Hematopoietic multipotent progenitor cell treated with erythropoietin and hydrocortisone succinate and interleukin-3 and kit ligand, for 6 days (in vitro differentiated cells): ENCODE results near the gene ESPL1.
"Not testable (repeated sequence)": the region's sequence is repeated elsewhere in the genome, so short reads cannot be mapped to it uniquely, and the experiment has no call there.

Experiments
- DNase-seq: peaks from one replicate; pipeline ENCODE4 v3.0.0-alpha.2; 2015

ESPL1 gene

GRCh38 chr12:53302903-53303302, 34.8 kb downstream of the ESPL1 start:
- no peak for DNase-seq

GRCh38 chr12:53306826-53307225, 38.7 kb downstream of the ESPL1 start:
- DNase-seq, result no peak

- no peak for DNase-seq
Measured at GRCh38 chr12:53308276-53308675, 40.2 kb downstream of the ESPL1 start.

GRCh38 chr12:53313996-53314395, 45.9 kb downstream of the ESPL1 start:
- peak; percentile 30 for DNase-seq

DNA sequence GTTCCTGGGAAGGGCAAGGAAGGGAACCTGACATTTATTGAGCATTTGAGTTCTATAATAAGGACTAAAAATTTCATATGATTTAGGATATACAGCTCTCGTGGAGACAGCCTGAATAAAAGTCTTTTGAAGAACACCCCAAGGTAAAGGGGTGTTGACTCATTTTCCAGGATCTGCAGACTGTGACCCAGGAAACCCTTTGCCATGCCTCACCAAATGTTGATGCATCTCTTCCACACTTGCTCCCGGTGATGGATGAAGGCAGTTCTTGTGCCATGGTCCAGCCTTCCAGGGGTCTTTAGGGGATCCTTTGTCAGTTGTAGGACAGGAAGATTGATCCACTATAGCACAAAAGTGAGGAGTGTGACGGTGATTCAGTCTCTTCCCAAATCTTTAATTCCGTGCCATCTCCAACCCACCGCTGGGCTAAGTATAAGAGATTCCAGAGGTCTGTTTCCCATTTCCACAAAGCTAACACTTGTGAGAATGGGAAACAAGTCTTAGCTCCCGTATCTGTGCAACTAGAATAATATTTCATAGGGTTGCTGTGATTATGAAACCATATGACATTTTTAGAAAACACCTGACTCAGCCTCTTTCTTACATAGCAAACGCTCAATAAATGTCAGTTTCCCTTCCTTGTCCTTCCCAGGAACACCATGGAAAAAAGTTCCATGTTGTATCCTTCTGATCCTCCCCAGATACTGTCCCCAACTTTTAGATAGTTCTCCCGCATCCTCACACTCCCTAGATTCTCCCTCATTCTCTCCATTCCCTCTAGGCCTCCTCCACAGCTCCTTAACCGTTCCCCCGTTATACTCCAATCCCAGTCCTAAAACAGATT, 52.5 kb downstream of the ESPL1 start:
- no peak for DNase-seq

- peak; percentile 79 for DNase-seq
Measured at GRCh38 chr12:53324113-53324778, 56.1 kb downstream of the ESPL1 start.

DNA sequence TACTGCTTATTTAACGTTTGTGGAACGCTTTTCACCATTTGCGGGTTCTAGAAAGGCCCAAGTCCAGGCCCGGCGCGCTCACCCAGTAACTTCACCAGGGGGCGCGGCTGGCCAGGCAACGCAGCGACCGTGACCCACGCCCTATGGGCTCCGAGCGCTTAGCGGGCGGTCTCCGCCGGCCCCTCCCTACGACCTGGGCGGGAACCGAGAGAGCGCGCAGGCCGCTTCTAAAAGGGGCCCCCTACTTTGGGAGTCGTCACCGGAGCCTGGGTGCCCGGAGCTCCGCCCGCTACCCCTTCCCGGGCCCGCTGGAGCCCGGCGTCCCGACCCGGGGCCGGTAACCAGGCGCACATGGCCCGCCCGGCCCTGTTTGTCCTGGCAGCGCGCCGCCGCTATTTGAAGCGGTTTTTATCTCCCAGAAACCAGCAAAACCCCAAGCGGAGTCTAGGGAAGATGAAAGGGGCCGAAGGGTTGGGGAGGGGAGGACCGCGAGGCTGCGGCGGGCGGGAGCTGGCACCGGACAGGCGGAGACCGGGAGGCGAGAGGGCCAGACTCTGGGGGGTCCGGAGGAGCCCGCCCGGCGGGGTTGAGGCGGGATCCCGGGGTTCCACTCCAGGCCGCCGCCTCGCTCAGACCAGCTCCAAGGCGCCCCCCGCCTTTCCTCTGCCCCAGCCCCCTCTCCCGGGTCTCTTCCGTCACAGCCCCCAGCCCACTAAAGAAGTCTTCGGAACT, 56.8 kb downstream of the ESPL1 start:
- DNase-seq, result peak; percentile 97

DNA sequence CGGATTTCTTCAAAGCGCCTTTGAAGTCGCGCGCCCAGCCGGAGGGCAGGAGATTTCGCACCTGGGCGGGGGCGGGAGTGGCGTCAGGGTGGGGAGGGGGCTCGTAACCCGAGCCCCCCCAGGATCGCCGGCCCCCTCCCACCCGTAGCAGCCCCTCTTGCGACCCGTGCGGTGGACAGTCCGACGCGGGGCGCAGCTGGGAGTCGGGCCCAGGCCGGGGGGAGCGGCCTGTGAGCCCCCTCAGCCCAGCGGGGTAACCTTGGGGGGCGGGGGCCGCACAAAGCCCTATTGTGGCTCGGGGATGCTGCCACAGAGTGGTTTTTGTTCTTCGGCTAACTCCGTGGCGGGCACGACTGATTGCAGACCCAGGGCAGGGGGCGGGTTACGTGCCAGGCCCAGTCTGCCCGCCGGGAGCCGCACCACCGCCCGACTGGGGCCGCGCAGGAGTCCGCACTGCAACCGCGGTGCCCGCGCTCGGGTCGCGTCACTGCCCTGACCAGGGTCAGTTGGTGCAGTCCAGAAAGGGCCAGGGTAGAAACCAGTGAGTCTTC, 57.5 kb downstream of the ESPL1 start:
- DNase-seq, result peak; percentile 48

DNA sequence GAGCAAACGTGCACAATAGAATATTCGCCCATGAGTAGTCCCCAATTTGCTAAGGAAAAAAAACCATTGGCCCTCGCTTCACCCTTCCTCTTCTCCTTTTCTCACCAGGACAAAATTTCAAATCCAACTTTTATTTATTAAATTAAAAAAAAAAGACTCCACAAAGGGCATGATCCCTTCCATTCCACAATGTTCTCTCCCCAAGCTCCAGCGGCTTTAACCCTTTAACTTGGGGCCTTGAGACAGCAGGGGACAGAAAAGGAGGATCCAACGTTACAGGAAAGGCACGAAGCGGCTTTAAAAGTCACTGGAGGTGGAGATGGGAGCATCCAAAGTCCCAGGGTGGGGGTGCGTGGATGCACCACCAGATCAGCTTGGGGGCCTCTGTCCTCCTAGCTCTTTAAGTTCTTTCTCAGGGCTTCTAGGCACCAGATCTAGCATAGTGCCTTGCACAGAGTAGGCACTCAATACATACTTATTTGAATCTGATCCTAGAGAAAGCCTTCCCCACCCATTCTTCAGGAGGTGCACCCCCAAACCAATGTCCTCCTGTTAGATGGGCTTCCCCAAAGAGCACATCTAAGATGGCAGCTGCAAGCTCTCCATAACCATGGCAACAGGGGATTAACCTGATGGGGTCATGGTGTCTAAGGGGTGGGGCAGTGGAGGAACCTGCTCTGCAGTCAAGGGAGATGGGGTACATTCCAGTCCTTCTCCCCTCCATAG, 58.5 kb downstream of the ESPL1 start:
- DNase-seq, result peak; percentile 29

GRCh38 chr12:53327435-53328042, 59.4 kb downstream of the ESPL1 start:
- DNase-seq, result peak; percentile 73

- DNase-seq, result peak; percentile 43
Measured at GRCh38 chr12:53328043-53328435, 59.9 kb downstream of the ESPL1 start.

GRCh38 chr12:53330671-53331070, 62.6 kb downstream of the ESPL1 start:
- DNase-seq, result no peak

DNA sequence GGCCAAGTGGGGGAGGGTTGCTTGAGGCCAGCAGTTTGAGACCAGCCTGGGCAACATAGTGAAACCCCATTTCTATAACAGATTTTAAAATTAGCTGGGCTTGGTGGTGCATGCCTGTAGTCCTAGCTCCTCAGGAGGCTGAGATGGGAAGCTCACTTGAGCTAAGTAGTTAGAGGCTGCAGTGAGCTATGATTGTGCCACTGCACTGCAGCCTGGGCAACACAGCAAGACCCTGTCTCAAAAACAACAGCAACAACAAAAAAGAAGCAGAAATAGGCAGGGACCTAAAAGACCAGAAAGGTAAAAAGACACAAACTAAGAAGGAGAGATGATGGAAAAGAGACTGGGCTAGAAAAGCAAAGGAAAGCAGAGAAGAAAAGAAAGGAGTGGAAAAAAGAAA, 64.2 kb downstream of the ESPL1 start:
- not testable (repeated sequence) for DNase-seq

DNA sequence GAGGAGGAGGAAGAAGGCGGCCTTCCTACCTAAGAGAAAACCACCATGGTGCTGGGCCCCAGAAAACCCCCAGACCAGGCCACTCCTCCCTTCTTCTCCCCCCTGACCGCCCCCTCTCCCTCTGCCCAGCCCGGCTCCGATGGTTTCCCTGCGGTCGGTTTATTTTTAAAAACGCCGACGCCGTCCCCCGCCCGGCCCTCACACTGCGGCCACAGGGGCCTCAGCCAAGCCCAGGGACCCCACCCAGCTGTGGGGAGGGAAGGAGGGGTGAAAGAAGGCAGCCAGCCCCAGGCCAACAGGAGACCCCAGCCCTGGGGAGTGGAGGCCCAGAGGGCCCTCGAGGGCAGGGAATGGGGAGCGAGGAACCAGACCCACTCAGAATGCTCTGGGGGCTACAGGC, 64.6 kb downstream of the ESPL1 start:
- DNase-seq, result no peak

- no peak for DNase-seq
Measured at GRCh38 chr12:53333289-53333688, 65.2 kb downstream of the ESPL1 start.

- DNase-seq, result no peak
Measured at GRCh38 chr12:53333845-53334244, 65.7 kb downstream of the ESPL1 start.

- DNase-seq, result no peak
Measured at GRCh38 chr12:53334822-53335221, 66.7 kb downstream of the ESPL1 start.

GRCh38 chr12:53336181-53336681, 68.1 kb downstream of the ESPL1 start, which contains the start of gene SP7:
Gene SP7, minus strand, starts transcription at chr12:53336354. Its CDS starts 708 bp downstream, at chr12:53335646.
- DNase-seq, result peak; percentile 47

- no peak for DNase-seq
Measured at GRCh38 chr12:53338017-53338416, 69.9 kb downstream of the ESPL1 start.

GRCh38 chr12:53338916-53339315, 70.8 kb downstream of the ESPL1 start:
- DNase-seq, result no peak

DNA sequence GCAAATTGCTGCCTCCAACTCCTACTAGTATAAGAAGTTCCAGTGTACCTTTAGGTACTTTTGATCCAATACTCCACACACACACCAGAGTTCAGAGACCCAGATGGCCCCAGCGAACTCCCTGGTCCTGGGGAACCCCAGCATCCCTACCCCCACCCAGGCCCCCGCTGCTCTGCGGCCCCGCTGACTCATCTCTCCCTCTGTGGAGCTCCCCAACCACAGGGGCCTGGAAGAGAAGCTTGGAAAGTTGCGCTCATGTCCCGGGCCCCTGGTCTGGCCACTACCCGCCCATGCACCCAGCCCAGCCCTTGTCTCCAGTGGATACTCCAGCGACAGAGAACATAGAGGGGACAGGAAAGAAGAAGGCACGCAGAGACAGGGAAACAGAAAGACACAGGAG, 72.3 kb downstream of the ESPL1 start:
- no peak for DNase-seq
